ENCODE data around the gene MARCHF6.
"Not testable (repeated sequence)": the region's sequence is repeated elsewhere in the genome, so short reads cannot be mapped to it uniquely, and the experiment has no call there.

Gene MARCHF6

DNA sequence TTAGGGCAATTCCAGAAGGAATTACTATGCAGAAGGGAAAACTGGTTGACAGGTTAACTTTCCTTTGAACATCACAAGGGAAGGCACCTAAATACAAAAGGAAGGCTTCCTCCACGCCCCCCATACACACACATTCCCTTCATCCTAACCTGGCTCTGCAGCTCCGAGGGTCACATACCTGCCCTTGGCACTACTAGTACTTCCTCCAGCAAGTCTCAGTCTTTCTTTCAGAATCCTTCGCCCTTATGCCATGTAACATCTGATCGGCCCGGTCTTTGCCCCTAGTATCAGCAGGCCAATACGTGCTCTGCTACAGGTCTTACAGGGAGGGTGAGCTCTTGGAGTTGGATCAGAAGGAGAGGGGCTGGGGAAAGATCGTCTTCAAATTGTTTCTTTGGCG lies 1.6 kb upstream of the MARCHF6 start:
- DNase-seq (ENCODE audit: low read depth), result no peak

DNA sequence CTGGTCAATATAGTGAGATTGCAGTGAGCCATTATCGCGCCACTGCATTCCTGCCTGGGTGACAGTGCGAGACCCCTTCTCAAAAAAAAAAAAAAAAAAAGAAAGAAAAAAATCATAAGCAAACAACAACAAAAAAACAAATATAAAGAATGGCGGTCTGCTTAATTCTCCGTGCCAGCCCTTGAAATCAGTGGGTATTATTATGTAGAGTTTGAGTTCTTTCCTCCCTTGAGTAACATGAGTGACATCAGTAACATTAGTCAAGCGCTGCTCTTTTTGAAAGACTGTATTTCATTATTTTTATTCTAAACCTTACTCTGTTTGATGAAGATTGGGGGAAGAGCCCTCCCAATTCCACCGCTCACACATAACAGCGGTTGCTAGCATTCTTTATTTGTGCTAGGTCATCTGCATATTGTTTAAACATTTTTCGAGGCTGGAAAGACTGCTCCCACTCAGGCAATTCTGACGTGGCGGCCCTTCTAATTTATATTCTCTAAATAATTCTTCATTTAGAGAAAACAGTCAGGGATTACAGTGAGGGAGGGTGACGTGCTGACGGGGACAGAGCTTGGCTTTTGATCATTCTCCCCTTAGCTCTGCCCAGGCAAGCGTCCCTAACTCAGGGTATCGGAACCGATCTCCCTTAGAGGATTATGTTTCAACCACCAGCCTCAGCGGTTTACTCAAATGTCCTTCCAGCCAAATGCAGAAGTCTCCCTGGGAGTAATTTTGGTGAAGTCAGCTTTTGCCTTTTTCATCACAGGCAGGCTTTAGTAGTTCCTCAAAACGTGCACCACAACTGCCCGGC lies 860 bp upstream of the MARCHF6 start:
- DNase-seq (ENCODE audit: low read depth), result no peak

DNA sequence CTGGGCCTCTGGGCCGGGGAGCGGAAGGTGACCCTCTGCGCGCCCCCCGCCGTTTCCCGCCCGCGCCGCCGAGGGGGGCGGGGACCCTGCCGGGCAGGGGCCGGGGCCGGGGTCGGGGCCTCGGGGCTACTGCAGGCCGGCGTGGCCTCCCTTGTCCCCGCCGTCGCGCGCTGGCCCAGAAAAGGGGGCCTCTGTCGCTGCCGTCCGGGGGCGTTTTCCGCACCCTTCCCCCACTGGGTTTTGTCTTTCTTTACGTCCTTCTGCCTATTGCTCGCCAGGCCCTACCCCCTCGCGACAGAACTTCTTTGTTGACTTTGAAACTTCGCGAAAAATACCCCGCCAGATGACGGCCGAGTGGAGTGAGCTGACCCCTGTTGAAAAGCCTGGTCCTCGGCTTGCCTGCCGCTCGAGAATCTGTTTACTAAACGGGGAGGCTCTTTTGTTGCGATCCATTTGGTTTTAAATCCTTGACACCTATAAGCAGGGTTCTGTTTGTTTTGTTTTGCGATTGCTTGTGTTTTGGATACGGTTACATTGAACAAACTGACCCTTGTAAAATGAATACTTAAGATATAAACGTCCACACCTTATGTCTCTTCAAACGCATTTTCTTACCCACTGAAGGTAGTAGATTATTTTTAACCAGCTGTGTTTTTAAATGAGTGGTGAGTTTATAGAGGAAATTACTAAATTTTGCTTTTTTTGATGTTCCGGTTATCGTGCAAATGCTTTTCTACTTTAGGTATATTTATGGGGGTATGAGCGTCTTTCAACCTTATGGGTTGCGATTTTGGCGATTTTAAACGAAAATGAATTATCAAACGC lies 765 bp downstream of the MARCHF6 start:
- DNase-seq (ENCODE audit: low read depth), result no peak

DNA sequence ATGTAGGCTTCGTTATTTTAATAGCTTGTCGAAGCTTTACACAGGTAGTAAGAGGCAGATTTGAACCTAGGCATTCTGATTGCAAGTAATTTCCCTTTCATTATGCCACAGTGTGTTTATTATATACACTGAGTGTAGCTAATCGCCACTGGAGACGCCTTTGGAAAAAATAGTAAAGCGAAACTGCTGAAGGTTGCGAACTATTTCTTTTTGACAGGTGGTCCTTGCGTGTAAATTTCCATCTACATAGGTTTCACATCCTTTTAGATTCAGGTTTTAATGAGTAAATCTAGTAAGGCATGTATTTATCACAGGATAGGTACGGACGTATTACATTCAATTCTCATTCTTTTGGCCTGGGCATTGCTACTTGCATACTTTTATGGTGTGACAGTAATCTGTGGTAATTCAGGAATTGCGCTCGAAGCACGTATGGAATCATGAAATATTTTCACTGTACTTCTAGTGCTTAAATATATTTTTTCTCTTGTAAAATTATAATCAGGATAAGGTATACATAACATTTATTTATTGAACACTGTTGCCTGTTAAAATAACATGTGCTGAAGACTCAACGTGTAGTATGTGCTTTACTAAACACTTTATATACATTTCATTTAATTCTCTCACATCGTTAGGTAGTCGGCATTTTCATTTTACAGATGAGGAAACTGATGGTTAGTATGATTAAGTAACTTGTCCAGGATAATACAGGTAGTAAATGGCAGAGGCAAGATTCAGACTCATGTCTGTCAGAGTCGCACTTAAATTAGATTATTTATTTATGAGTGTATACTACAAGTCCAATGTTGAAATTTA lies 1.8 kb downstream of the MARCHF6 start:
- DNase-seq (ENCODE audit: low read depth), result no peak

DNA sequence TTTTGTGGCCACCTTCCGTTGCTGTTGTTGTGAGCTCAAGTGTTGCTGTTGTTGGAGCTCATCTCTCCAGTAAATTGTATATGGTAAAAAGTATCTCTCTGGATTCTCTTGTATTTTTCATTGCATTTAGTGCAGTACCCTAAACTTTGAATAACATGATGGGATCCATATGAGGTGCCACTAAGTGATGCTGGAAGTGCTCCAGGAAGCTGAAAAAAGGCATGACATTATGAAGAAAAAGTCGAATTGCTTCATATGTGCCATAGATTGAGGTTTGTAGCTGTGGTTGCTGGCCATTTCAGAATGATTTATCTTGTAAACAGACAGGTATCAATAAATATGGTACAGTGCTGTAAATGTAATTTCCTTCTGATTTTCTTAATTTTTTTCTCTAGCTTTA lies 5.5 kb downstream of the MARCHF6 start:
- no peak for DNase-seq (ENCODE audit: low read depth)

DNA sequence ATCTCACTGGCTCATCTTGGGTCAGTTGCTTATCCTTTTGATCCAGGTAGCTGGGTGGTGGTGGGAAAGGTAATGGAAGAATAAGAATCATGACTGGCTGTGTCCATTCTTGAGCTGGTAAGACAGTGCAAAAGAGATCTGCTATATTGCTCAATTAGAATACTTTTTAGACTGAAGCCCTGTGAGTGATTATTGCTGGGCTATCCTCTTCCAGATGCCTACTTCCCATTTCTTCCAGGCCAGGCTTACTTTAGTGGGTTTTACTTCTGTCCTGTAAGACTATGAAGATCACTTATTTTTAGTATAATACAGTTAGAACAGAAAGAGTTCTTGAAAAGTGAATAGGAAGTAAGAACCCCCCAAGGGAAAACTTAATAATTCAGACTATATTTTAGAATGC lies 7.2 kb downstream of the MARCHF6 start:
- DNase-seq (ENCODE audit: low read depth), result no peak

DNA sequence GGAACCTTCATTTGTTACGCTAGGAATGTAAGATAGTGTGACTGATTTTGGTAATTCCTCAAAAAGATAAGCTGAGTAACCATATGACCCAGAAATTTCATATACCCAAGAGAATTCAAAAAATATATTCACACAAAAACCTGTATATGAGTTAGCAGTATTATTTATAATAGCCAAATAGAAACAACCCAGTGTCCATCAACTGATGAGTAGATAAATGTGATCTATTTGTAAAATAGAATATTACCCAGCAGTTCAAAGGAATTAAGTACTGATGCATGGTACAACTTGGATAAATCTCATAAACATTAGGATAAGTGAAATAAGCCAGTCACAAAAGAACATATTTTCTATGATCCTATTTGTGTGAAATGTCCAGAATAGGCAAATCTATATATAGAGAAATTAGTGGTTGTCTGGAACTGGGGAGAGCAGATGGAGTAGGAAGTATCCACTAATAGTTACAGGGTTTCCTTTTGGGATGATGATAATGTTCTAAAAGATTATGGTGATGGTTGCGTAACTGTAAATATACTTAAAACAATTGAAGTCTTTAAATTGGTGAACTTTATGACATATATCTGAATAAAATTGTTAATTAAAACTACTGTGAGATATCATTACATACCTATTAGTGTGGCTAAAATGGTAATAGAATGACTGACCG lies 10.2 kb downstream of the MARCHF6 start:
- DNase-seq (ENCODE audit: low read depth), result no peak

DNA sequence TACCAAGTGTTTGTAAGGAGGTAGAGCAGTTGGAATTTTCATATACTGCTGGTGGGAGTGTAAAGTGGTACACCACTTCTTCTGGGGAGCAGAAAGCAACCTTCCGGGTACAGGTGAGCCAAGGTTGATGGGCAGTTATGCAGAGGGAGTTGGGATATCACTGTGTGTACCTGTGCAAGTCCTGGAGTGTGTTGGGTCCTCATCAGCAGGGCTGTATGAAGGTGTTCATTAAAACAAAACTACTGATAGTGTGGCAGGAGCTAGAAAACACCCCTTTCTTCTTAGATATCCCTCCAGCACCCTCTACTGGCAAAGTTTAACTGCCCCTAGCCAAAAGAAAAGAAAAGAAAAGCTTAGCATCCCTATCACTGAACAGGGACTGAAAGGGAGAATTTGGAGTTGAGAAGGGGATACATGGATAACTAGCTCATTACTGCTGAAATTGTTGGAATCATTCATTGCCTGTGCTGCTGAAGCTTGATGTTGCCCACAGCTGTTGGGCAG lies 10.7 kb downstream of the MARCHF6 start:
- no peak for DNase-seq (ENCODE audit: low read depth)

DNA sequence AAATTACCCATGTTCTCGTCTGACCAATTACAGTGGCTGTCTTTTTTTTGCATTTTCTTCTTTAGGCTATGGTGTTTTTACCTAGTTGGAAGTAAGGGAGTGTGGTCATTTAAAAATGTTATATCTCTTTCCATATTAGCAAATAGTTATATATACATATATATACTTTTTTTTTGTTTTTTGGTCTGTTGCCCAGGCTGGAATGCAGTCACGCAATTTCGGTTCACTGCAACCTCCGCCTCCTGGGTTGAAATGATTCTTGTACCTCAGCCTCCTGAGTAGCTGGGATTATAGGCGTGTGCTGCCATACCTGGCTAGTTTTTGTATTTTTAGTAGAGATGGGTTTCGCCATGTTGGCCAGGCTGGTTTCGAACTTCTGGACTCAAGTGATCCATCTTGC lies 12.3 kb downstream of the MARCHF6 start:
- no peak for DNase-seq (ENCODE audit: low read depth)

DNA sequence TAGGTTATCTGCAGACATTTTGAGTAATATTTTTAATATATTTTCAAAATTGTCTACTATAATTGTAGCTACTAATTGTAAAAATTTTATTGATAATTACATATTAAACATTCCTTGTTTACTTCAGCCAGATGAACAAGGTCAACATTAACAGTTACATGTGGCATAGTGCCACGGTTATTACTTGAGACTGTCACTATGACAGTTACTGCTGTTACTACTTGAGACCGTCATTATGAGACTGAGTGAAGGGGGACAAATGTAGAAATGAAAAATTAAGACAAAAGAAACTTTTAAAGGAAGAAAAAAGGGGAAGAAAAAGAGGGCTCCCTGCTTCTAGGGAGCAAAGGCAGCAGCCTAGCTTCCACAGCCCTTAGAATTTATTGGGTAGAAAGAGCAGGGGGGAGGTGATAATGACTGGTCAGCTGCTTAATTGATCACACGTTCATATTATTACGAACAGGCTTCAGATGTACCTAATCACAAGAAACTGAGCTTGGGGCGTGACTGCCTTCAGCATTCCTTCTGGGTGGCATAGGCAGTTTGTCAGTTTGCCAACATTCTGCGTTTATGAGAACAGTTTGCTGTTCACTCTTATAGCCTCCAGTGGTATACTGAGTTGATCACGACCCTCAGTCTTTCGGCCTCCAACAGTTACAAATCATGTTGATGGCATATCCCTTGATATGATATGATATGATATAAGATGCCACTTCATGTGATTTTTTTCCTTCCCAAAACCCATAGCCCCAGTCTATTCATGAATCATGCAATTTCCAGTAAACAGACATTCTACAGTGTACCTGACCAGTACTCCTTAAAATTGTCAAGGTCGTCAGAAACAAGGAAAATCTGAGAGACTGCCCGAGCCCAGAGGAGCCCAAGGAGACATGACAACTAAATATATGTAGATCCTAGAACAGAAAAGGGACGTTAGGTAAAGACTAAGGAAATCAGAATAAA lies 13.1 kb downstream of the MARCHF6 start:
- DNase-seq (ENCODE audit: low read depth), result no peak

DNA sequence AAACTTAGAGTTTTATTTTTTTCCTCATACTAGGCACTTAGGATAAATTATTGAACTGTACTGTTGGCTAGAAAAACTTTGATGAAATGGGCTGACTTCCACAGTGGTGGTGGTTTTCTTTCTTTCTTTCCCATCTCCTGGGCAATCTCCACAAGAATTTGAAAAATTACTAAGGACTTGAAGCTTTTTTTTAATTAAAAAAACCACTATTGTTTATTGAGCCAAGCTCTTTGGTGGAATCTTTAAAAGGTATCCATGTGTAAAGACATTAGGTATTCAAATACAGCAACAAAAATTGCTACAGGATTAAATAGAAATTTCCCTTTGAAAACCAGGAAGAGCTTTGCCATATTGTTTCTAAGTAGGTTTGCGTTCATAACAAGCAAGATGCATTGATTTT lies 14.1 kb downstream of the MARCHF6 start:
- no peak for DNase-seq (ENCODE audit: low read depth)

DNA sequence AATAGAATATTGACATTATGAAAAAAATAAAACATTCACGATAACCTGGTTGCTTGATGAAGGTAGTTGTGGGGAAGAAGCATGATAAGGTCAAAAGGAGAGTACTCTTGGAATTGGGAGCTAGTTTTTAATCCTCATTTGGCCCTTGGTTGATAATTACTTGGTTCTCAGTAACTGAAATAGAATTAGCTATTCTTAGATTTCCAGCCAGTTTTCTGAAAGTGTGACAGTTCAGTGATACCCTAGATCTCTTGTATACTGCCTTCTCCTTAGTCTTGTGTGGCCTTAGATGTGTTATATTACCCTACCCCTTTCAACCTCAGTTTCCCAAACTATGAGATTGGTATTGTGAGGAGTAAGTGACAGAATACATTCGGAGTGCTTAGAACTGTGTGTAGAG lies 17.4 kb downstream of the MARCHF6 start:
- no peak for DNase-seq (ENCODE audit: low read depth)

DNA sequence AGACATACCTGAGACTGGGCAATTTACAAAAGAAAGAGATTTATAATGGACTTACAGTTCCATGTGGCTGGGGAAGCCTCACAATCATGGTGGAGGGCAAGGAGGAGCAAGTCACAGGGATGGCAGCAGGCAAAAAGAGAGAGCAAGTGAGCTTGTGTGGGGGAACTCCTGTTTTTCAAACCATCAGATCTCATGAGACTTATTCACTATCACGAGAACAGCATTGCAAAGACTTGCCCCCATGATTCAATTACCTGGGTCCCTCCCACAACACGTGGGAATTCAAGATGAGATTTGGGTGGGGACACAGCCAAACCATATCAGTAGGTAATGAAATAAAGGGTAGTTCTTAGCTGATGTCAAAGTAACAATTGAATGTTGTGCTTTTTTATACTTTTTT lies 17.9 kb downstream of the MARCHF6 start:
- DNase-seq (ENCODE audit: low read depth), result not testable (repeated sequence)

DNA sequence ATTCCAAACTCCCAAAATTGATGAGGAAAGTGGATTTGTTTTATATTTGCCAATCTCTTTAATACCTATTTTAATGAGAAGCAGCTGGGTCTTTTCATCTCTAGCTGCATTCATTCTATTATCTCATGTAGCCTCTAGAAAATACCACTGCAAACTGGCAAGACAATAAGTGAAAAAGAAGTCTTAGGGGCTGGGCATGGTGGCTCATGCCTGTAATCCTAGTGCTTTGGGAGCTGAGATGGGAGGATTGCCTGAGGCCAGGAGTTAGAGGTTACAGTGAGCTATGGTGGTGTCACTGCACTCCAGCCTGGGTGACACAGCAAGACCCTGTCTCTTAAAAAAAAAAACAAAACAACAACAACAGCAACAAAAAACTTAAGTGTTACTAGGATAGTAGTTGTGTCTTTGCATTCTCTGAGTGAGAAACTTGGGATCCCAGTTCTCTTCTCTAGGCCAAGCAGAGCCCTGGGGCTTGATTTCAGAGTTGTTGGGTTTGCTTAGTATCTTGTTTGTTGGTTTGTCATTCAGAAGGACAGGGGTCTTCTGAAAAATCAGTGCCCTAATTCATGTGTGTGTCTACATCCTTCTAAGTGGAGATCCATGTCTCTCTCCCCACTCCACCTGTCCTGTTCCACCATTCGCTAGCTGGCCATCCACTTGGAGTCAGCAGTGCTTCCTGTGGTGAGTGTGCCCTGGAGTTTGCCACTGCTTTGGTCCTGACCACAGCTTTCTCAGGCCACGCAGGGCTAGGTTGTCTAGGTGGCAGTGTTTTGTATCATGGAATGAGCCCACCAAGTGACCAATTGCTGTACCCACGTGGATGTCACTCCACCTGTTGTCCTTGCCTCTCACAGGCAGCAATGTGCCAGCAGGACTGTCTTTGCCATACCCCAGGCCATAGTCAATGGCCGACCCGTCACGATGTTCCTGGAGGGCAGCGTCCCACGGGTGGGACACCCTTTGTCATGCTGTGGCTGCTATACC lies 19.5 kb downstream of the MARCHF6 start:
- DNase-seq (ENCODE audit: low read depth), result no peak

DNA sequence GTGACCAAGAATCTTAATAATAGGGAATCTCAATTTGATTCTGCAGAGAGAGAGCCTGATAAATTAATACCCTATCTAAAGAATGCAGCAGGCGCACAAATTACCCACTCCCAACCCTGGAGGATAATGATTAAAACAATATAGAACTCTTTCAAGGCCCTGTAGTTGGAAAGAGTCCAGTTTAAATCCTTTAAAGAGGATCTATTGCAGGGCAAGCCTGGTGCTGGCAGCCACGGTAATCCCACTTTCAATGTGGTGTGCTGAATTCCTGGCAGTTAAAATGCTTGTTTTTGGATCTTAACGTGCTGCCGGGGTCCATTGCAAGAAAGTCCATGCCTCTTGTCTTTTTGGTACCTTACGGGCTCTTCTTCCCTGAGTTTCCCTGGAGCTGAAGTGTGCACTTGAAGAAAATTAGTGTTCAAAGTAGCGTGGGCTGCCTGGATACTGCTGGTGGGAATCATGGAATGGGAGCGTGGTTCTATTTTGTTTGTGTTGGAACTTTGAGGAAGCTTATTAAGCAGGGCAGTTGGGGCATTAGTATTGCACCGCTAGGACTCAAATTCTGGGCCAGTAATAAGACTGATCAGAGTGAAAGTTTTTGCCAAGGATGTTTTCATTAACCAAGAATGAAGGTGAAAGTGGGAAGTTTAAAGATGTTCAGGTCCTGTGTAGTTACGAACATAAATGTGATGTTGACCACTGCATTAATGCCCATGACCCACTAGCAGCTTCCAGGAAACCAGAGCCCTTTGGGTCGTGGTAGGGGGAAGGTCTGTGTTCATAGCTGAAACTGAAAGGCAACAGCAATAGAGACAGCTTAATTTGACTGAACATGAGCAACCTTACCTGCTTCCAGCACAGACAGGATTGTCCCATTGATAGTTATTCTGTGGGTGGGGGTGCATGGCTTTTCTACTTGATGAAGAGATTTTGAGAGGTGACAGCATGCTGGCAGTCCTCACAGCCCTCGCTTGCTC lies 20.8 kb downstream of the MARCHF6 start:
- no peak for DNase-seq (ENCODE audit: low read depth)

DNA sequence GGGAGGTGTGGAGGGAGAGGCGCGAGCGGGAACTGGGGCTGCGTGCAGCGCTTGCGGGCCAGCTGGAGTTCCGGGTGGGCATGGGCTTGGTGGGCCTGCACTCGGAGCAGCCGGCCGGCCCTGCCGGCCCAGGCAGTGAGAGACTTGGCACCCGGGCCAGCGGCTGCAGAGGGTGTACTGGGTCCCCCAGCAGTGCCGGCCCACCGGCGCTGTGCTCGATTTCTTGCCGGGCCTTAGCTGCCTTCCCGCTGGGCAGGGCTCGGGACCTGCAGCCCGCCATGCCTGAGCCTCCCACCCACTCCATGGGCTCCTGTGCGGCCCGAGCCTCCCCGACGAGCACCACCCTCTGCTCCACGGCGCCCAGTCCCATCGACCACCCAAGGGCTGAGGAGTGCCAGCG lies 21.7 kb downstream of the MARCHF6 start:
- DNase-seq (ENCODE audit: low read depth), result not testable (repeated sequence)

DNA sequence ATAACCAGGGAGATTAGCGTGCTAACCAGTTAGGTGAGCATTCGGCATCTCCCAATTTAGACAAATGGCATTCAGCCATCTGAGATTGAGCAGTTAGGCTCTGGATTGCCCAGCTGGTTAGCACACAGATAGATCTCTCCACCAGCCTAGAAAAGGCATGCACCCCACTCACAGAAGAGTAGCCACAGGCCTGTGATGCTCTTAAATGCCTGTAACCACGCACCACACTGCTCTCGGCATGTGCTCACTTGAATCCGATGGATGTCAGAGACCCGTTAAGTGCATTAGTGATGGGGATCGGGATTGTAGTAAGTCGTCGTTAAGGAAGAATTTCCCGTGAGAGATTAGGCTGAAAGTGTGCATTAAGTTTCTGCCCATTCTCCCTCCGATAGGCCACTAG lies 23.0 kb downstream of the MARCHF6 start:
- no peak for DNase-seq (ENCODE audit: low read depth)

DNA sequence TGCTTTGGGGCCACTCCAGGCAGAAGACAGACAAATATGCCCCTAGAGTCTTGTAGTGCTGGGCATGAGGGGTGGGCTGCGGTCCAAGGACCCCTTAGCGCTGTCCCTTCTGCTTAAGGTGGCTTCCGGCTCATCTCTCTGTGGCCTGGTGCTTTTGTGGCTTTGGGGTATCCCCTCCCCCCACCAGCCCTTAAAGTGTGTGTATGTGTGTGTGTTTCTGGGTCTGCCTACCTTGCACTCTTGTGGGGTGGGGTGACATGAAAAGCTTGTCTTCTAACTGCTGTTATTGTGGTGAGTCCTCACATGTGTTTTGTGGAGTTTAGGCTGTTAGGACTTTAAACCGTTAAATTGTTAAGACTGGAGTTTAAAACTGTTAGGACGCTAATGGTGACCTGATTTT lies 23.6 kb downstream of the MARCHF6 start:
- DNase-seq (ENCODE audit: low read depth), result no peak
